ENCODE measurements around the gene THSD7B.

Gene THSD7B

GRCh38 chr2:136801661-136802060, 36.3 kb downstream of the THSD7B start:
- no peak for DNase-seq (ENCODE audit: low spot score)

- no peak for DNase-seq (ENCODE audit: low spot score)
Observed at GRCh38 chr2:136809998-136810397, 44.7 kb downstream of the THSD7B start.

GRCh38 chr2:136818839-136819238, 53.5 kb downstream of the THSD7B start:
- no peak for DNase-seq (ENCODE audit: low spot score)

- DNase-seq (ENCODE audit: low spot score), result no peak
Observed at GRCh38 chr2:136823291-136823690, 57.9 kb downstream of the THSD7B start.

GRCh38 chr2:136828162-136828561, 62.8 kb downstream of the THSD7B start:
- no peak for DNase-seq (ENCODE audit: low spot score)

- no peak for DNase-seq (ENCODE audit: low spot score)
Observed at GRCh38 chr2:136828774-136829173, 63.4 kb downstream of the THSD7B start.

GRCh38 chr2:136844546-136844945, 79.2 kb downstream of the THSD7B start:
- DNase-seq (ENCODE audit: low spot score), result no peak

- DNase-seq (ENCODE audit: low spot score), result no peak
Observed at GRCh38 chr2:136858656-136859055, 93.3 kb downstream of the THSD7B start.

GRCh38 chr2:136860443-136860958, 95.2 kb downstream of the THSD7B start:
- no peak for DNase-seq (ENCODE audit: low spot score)

GRCh38 chr2:136863468-136863867, 98.1 kb downstream of the THSD7B start:
- DNase-seq (ENCODE audit: low spot score), result no peak

- no peak for DNase-seq (ENCODE audit: low spot score)
Observed at GRCh38 chr2:136863874-136864273, 98.5 kb downstream of the THSD7B start.

GRCh38 chr2:136871424-136871823, 106.1 kb downstream of the THSD7B start:
- no peak for DNase-seq (ENCODE audit: low spot score)

- no peak for DNase-seq (ENCODE audit: low spot score)
Observed at GRCh38 chr2:136874258-136874657, 108.9 kb downstream of the THSD7B start.

GRCh38 chr2:136891100-136891499, 125.8 kb downstream of the THSD7B start:
- DNase-seq (ENCODE audit: low spot score), result no peak

GRCh38 chr2:136894007-136894634, 128.8 kb downstream of the THSD7B start:
- no peak for DNase-seq (ENCODE audit: low spot score)

GRCh38 chr2:136901732-136902131, 136.4 kb downstream of the THSD7B start:
- DNase-seq (ENCODE audit: low spot score), result no peak

GRCh38 chr2:136905779-136906178, 140.4 kb downstream of the THSD7B start:
- DNase-seq (ENCODE audit: low spot score), result no peak

- no peak for DNase-seq (ENCODE audit: low spot score)
Observed at GRCh38 chr2:136909777-136910176, 144.4 kb downstream of the THSD7B start.

- no peak for DNase-seq (ENCODE audit: low spot score)
Observed at GRCh38 chr2:136916131-136916530, 150.8 kb downstream of the THSD7B start.

GRCh38 chr2:136917411-136917881, 152.1 kb downstream of the THSD7B start:
- DNase-seq (ENCODE audit: low spot score), result no peak

GRCh38 chr2:136919682-136920081, 154.3 kb downstream of the THSD7B start:
- no peak for DNase-seq (ENCODE audit: low spot score)

GRCh38 chr2:136920652-136921333, 155.4 kb downstream of the THSD7B start:
- no peak for DNase-seq (ENCODE audit: low spot score)

GRCh38 chr2:136927156-136927555, 161.8 kb downstream of the THSD7B start:
- no peak for DNase-seq (ENCODE audit: low spot score)

GRCh38 chr2:136929531-136929930, 164.2 kb downstream of the THSD7B start:
- DNase-seq (ENCODE audit: low spot score), result no peak

Measured in hematopoietic multipotent progenitor cell treated with erythropoietin and hydrocortisone succinate and interleukin-3 and kit ligand, for 15 days (in vitro differentiated cells).